Middle frontal gyrus (tissue), 1 donor: ENCODE results near the gene DIP2A.
"Not testable (repeated sequence)": the region's sequence is repeated elsewhere in the genome, so short reads cannot be mapped to it uniquely, and the experiment has no call there.

Experiments
- DNase-seq: peaks from one replicate; pipeline ENCODE4 v3.0.0-alpha.2; 2015; ENCODE audit warnings: low spot score; ENCODE audit errors: extremely low spot score

The DIP2A gene

GRCh38 chr21:46448855-46449254, 9.8 kb upstream of the DIP2A start:
- not testable (repeated sequence) for DNase-seq

DNA sequence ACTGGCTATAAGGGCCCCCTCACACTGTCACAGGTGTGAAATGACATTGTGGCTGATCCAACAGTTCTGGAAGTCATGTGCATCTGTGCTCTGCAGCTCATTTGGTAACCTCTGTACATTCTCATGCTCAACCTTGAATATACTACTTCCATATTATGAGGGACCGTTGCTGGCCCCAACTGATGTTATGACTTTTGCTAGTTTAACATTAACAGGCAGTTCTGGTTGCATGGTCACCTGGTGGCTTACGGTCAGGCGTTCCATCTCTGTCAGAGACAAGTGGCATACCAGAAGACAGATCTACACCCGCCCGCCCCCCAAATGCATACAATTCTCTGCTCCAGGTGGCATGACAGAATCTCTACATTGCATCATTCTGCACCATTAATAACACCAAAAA, 6.0 kb upstream of the DIP2A start:
- DNase-seq: no peak

DNA sequence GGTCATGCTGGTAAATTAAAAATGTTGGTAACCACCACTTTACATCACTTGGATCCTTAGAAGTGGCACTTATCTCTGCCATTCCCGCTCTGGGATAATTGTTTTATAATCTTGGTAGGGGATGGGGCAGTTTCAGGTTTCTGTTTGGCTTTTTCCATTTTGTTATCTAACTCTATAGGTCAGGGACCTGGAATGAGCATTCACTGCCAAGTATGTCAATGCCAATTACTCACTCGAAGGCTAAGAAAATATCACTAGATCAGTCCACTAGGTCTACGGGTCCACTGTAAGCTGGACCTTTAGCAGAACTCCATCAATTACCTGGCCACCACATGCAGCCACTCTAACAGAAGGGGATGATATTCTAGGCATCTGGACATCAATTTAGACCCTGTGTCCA, 4.5 kb upstream of the DIP2A start:
- DNase-seq: no peak

- peak; percentile 36 for DNase-seq
Observed at GRCh38 chr21:46454634-46455390, 3.9 kb upstream of the DIP2A start.

DNA sequence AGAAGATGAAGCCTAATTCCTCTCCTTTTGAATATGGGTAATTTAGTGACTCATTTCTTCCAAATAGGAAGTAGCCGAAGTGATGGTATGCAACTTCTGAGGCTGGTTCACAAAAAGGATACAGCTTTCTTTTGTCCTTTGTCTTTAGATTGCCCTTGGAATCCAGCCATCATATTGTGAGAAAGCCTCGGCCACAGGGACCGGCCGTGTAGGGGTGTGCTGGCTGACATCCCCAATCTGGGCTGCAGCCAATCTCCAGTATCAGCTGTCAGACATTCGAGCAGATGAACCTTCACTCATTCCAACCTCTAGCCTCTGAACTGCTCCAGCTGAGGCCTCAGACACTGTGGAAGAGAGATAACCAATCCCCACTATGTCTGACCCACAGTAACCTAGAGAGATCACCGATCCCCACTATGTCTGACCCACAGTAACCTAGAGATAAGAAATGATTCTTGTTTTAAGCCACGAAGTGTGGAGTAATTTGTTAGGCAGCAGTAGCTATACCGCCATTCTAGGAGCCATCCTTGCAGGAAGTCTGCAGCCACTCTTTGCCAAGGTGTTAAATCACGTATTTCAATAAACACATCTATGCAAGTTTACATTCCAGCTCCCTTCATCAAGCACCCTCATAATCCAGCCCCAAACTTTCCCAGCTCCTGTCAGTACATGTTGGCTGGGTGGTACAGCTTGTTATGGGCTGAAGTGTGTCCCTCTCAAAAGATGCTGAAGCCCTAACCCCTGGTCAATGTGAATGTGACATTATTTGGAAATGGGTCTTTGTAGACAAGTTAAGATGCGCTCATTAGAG, 2.9 kb upstream of the DIP2A start:
- peak; percentile 57 for DNase-seq

DNA sequence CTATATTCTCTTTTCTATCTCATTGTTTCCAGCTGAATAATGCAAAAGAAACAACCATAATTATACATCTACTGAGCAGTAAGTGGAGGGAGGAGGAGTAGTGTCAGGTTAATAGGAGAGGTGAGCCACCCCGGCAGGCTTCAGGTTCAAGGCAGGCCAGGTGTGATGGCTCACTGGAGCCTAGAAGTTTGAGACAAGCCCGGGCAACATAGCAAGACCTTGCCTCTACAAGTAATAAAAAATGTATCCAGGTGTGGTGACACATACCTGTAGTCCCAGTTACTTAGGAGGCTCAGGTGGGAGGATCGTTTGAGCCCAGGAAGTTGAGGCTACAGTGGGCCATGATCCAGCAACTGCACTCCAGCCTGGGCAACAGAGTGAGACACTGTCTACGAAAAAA, 1.9 kb upstream of the DIP2A start:
- DNase-seq: no peak

DNA sequence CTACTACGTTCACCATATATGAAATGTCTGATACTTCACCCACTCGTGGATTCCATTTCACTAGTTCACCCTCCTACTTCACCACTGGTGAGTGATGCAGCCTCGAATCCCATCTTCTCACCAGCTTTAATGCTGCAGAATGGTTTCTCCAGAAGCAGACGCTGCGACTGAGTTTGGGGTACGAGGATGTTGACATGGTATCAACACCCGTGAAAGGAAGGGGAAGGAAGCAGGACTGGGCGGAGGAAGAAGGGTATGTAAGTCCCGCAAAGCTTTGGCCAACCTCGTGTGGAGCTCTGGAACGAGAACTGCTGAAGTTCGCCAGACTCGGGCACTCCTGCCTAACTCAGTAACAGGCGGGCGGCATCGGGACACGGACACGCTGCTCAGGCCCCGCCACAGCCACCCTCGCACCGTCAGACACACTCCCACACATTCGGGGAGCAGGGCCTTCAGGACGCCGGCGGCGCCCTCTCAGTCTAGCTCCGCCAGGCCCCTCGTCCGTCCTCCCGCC, 833 bp upstream of the DIP2A start:
- no peak for DNase-seq

DNA sequence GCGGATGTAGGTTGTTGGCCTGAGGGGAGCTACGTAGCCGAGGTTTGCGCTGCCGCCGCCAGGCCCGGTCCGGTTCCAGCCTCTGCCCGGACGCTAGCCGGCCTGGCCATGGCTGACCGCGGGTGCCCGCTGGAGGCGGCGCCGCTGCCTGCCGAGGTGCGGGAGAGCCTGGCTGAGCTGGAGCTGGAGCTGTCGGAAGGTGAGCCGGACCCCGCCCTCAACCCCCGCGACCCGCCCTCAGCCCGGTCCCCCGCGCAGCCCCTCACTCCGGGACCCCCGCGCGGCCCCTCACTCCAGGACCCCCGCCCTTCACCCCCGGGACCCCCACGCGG, 299 bp downstream of the DIP2A start:
- DNase-seq: no peak

DNA sequence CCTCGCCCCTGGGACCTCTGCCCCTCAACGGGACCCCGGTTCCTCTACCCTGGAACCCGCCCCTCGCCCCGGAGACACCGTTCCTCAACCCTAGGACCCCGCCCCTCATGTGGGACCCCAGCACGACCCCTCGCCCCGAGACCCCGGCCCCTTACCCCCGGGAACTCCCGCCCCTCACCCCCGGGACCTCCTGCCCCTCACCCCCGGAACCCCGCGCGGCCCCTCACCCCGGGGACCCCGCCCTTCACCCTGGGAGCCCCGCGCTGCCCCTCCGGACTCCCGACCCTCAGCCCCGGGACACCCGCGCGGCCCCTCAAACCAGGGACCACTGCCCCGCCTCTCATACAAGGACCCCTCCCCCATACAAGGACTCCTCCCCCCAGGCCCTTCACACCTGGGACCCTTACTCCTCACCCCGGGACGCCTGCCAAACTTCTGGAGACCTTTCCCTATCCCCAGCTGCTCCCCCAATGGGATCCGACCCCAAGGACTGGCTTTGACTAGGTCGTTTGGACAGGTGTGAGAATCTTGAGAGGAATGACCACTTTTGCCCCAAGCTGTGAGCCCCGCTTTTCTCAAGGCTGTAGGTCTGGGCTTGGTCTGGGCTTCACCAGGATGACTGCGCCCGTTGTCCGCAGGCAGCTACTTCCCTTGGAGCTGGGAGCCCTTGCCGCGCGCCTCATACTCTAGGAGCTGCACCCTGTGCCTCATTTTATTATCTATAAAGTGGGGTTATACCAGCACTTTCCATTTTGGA, 843 bp downstream of the DIP2A start:
- no peak for DNase-seq

- no peak for DNase-seq
Observed at GRCh38 chr21:46461909-46462308, 3.2 kb downstream of the DIP2A start.

- DNase-seq: not testable (repeated sequence)
Observed at GRCh38 chr21:46465153-46465552, 6.5 kb downstream of the DIP2A start.

DNA sequence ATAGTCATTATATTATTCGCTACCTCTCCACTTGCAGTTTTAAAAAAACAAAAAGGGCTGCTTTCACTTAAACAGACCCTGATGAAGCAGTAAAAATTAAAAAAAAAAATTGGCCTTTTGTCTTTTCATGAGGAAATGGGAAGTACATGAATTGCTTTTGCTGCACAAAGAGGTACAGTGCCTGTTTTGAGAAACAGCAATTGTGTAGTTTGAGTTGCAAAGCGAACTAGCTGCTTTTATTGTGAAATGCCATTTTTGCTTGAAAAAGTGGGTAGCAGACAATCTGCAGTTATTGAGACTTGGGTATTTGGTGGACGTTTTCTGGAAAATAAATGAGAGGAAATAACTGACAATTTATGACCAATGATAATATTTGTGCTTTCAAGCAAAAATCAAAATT, 7.0 kb downstream of the DIP2A start:
- DNase-seq: no peak

DNA sequence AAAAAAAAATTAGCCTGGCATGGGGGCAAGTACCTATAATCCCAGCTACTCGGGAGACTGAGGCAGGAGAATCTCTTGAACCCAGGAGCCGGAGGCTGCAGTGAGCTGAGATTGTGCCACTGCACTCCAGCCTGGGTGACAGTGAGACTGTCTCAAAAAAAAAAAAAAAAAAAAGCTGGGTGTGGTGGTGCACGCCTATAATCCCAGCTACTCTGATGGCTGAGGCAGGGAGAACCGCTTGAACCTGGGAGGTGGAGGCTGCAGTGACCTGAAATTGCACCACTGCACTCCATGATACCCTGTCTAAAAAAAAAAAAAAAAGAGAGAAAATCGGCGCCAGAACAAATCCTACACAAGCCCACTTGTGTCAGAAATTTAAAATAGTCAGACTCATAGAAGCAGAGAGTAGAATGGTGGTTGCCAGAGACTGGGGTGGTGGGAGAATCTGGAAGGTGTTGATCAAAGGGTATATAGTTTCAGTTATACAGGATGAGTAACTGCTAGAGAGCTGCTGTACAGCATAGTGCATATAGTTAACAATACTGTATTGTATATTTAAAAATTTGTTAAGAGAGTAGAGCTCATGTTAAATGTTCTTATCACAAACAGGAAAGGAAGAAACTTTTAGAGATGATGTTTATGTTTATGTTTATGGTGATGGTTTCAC, 9.6 kb downstream of the DIP2A start:
- DNase-seq: no peak

GRCh38 chr21:46469275-46469674, 10.6 kb downstream of the DIP2A start:
- no peak for DNase-seq

DNA sequence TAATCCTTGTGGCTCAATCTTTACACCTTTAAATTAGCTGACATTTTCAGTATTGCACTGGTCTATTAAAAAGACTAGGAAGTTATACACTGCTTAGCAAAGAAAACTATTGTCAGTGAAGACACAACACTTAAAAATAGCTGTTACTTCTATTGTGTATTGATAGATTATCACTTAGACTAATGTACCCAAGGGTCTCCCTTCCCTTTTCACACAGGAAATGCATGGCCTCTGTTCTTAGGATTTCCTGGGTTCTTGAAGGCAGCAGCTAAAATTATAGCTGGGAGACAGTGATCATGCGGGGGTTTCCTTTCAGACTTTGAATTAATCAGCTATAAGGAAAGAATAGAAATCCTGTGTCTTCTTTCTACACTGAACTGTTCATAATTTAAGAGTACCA, 12.8 kb downstream of the DIP2A start:
- no peak for DNase-seq

DNA sequence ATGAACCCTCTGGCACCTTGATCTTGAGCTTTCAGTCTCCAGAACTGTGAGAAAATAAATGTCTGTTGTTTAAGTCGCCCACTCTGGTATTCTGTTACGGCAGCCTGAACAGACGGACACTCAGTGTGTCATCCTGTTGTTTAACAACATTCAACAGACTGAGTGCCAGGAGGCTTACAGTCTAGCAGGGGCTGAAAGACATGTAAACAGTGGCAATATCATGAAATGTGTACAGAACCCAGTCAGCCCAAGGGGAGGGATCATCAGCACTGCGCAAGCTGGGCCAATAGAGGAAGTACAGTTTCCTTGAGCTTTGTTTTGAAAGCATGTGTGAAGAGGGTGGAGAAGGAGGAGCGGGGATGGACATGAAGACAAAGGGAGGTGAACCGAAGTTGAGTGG, 13.6 kb downstream of the DIP2A start:
- DNase-seq: no peak

DNA sequence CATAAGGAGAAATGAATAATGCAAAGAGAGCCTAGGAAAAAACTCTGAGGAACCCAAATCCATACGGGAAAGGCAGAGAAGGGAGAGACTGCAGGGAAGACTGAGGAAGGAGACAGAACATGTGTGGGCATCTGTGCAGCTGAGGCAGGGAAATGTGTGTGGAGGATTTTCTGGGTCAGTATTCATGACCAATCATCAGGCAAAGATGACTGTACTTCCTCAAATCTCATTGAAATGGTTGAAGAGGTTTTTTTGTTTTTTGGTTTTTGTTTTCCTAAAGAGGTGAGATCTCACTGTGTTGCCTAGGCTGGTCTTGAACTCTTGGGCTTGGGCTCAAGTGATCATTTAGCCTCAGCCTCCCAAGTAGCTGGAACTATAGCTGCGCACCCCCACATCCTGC, 15.7 kb downstream of the DIP2A start:
- no peak for DNase-seq

DNA sequence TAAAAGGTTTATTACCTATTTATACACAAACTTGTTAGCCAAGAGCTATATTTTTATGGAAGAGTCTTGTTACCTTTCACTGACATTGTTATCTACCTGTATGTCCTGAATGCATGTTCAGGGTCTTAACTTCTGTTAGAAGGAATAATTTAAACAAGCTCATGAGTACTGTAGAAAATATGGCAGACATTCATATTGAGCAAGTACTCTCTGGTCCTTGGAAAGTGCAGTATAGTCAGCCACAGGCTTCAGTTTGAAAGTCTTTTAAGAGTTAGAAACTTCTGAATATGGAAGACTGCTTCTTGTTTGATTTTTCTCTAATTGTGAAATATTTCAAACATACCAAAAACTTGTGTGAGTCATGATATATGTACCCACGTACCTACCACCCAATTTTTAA, 16.6 kb downstream of the DIP2A start:
- no peak for DNase-seq

DNA sequence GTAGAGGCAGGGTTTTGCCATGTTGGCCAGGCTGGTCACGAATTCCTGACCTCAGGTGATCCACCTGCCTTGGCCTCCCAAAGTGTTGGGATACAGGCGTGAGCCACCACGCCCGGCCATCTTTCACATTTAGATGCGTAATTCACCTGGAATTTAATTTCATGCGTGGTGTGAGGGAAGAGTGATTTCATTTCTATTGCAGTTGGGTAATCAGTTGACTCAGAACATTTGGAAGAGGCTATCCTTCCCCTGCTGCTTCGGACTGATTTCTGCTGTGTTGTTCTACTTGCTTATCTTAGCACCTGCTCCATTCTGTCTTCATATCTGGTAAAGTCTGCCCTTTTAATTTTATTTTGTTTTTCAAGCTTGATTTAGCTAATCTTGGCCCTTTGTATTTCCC, 19.1 kb downstream of the DIP2A start:
- no peak for DNase-seq

DNA sequence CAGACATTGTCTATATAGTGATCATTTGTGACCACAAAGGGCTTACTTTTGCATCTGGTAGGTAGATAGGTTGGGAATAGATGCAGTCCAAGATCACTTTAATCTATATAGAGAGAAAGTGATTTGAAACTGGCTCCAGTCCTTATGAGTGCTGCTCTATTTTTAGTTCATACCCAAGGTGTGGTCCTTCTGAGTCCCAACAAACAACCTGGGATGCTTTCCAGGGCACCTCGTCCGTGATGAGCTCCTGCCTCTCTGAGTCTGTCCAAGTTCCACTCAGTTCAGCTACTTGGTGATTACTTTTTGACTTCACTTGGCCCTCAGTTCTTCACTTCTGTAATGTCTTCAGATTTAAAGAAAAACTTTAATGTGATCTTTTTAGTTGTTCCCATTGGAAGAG, 20.2 kb downstream of the DIP2A start:
- no peak for DNase-seq

- no peak for DNase-seq
Observed at GRCh38 chr21:46480466-46480865, 21.8 kb downstream of the DIP2A start.
